Testis (tissue), 2 donors: Measurements from ENCODE around the gene COMP.

Source experiments
- POLR2A ChIP-seq: fragments of 450-650 bp; IDR thresholded peaks from one replicate; pipeline ENCODE4 v1.6.1; 2017; ENCODE audit warnings: antibody characterized with exemption, mild to moderate bottlenecking, moderate library complexity
- TF ChIP-seq, protein P1 (sequence below), 3 experiments: fragments of 450-650 bp in 2 of 3; fragments of 200-600 bp in 1 of 3; sonication (generic) in 1 of 3; IDR thresholded peaks; one replicate each; pipeline ENCODE4 v1.5.1; 2016 to 2019; ENCODE audit warnings: antibody characterized with exemption in 3 of 3, mild to moderate bottlenecking in 2 of 3, moderate library complexity in 1 of 3

DNA sequence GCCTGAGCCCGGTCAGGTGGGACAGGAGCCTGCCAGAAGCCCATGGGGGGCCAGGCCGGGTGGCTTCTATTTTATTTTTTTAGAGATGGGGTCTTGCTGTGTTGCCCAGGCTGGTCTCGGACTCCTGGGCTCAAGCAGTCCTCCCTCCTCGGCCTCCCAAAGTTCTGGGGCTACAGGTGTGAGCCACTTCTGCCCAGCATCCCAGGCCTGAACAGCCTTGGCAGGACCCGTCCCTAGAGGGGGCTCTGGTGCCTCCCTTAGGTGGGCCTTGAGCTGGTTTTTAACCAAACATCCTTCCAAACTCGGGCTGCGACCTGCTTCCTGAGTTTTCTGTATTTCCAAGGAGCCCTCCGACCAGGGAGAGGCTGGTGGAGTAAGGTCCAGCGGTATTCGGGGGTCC is 10.5 kb downstream of the COMP start:
- no peak for TF ChIP-seq POLR2A
- TF ChIP-seq, protein P1, sequence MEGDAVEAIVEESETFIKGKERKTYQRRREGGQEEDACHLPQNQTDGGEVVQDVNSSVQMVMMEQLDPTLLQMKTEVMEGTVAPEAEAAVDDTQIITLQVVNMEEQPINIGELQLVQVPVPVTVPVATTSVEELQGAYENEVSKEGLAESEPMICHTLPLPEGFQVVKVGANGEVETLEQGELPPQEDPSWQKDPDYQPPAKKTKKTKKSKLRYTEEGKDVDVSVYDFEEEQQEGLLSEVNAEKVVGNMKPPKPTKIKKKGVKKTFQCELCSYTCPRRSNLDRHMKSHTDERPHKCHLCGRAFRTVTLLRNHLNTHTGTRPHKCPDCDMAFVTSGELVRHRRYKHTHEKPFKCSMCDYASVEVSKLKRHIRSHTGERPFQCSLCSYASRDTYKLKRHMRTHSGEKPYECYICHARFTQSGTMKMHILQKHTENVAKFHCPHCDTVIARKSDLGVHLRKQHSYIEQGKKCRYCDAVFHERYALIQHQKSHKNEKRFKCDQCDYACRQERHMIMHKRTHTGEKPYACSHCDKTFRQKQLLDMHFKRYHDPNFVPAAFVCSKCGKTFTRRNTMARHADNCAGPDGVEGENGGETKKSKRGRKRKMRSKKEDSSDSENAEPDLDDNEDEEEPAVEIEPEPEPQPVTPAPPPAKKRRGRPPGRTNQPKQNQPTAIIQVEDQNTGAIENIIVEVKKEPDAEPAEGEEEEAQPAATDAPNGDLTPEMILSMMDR (IDR thresholded peaks at IDR 0.05): no peak
